ENCODE measurements around the gene YRDC. TPM values are rescaled to one million over a fixed set of nuclear protein-coding genes. Genes with fewer than 3 reads are reported as not detected.

YRDC gene
- total and polyA plus RNA-seq, 4 donors: 4.4 to 9.8 (median 9.4) TPM

GRCh38 chr1:37845786-37846185 lies 37.8 kb upstream of the YRDC start:
- Histone ChIP-seq H3K27me3 (ENCODE audit: control insufficient read depth in 4 of 4, insufficient read depth in 4 of 4, low read length in 3 of 4) (no peaks in the 10 kb centered on the region), H3K9ac (ENCODE audit: low read depth in 1 of 2, low read length in 2 of 2) (no peak overlapping the region), H3K36me3 (ENCODE audit: control insufficient read depth in 4 of 4, insufficient read depth in 3 of 4, low read depth in 1 of 4, low read length in 3 of 4) (peaks cover 0 to 4% (median under 1%) of the 10 kb centered on the region in 4 donors), H3K9me3 (ENCODE audit: control insufficient read depth in 4 of 4, low read length in 3 of 4) (no peaks in the 10 kb centered on the region), H3K4me3 (ENCODE audit: low read depth in 1 of 3, low read length in 3 of 3) (no peak overlapping the region), H3K27ac (ENCODE audit: low read depth in 1 of 2, low read length in 2 of 2) (no peak overlapping the region), H3K4me1 (ENCODE audit: control insufficient read depth in 4 of 4, insufficient read depth in 4 of 4, low read length in 3 of 4) (peaks cover 0 to 21% (median 7%) of the 10 kb centered on the region in 4 donors)
- WGBS: 75% methylated on average over 3 of the region's 3 CpGs
- no peak for DNase-seq (ENCODE audit: low spot score)
- TF ChIP-seq RAD21 (IDR thresholded peaks at IDR 0.05): no peak
- no peak for TF ChIP-seq GABPA (IDR thresholded peaks at IDR 0.05 in 1 of 2, conservative IDR thresholded peaks at IDR 0.05 in 1 of 2)
- TF ChIP-seq FOXA1 (IDR thresholded peaks at IDR 0.05): no peak
- no peak for TF ChIP-seq REST (IDR thresholded peaks at IDR 0.05)
- TF ChIP-seq TAF1 (conservative IDR thresholded peaks at IDR 0.05): no peak
- TF ChIP-seq SP1 (IDR thresholded peaks at IDR 0.05): no peak
- TF ChIP-seq EGR1 (IDR thresholded peaks at IDR 0.05; ENCODE audit: low read depth in 2 of 2): no peak
- TF ChIP-seq YY1 (IDR thresholded peaks at IDR 0.05): no peak
- no peak for TF ChIP-seq ZBTB33 (IDR thresholded peaks at IDR 0.05)
- TF ChIP-seq MAX (IDR thresholded peaks at IDR 0.05): no peak
- TF ChIP-seq HNF4A (conservative IDR thresholded peaks at IDR 0.05): no peak
- no peak for TF ChIP-seq RXRA (IDR thresholded peaks at IDR 0.05)

- Histone ChIP-seq H3K4me3 (ENCODE audit: low read depth in 1 of 3, low read length in 3 of 3) (no peak overlapping the region), H3K27ac (ENCODE audit: low read depth in 1 of 2, low read length in 2 of 2) (no peak overlapping the region), H3K9ac (ENCODE audit: low read depth in 1 of 2, low read length in 2 of 2) (no peak overlapping the region), H3K36me3 (ENCODE audit: control insufficient read depth in 4 of 4, insufficient read depth in 3 of 4, low read depth in 1 of 4, low read length in 3 of 4) (peaks cover 0 to 4% (median 2%) of the 10 kb centered on the region in 4 donors), H3K27me3 (ENCODE audit: control insufficient read depth in 4 of 4, insufficient read depth in 4 of 4, low read length in 3 of 4) (no peaks in the 10 kb centered on the region), H3K4me1 (ENCODE audit: control insufficient read depth in 4 of 4, insufficient read depth in 4 of 4, low read length in 3 of 4) (peaks cover 0 to 17% (median 4%) of the 10 kb centered on the region in 4 donors), H3K9me3 (ENCODE audit: control insufficient read depth in 4 of 4, low read length in 3 of 4) (no peaks in the 10 kb centered on the region)
- TF ChIP-seq MAX (IDR thresholded peaks at IDR 0.05): no peak
- no peak for TF ChIP-seq REST (IDR thresholded peaks at IDR 0.05)
- no peak for TF ChIP-seq JUND (IDR thresholded peaks at IDR 0.05)
- no peak for TF ChIP-seq CTCF (IDR thresholded peaks at IDR 0.05; ENCODE audit: low read depth, low read length, missing input control)
- no peak for TF ChIP-seq HNF4G (IDR thresholded peaks at IDR 0.05)
- TF ChIP-seq ATF3 (IDR thresholded peaks at IDR 0.05): no peak
- TF ChIP-seq TAF1 (conservative IDR thresholded peaks at IDR 0.05): no peak
- no peak for TF ChIP-seq RXRA (IDR thresholded peaks at IDR 0.05)
- no peak for TF ChIP-seq FOXA2 (IDR thresholded peaks at IDR 0.05)
- no peak for TF ChIP-seq FOXA1 (IDR thresholded peaks at IDR 0.05)
- TF ChIP-seq GABPA (IDR thresholded peaks at IDR 0.05 in 1 of 2, conservative IDR thresholded peaks at IDR 0.05 in 1 of 2): no peak
- DNase-seq (ENCODE audit: low spot score): no peak
- WGBS: 75% methylated on average over 5 of the region's 5 CpGs
Measured at GRCh38 chr1:37845049-37845646, 37.1 kb upstream of the YRDC start.
